ENCODE data around the gene TMX4.

Gene TMX4

GRCh38 chr20:8002056-8002455, 17.5 kb downstream of the TMX4 start:
- DNase-seq, result no peak
- Histone ChIP-seq H3K27me3 (replicated peaks in 2 of 5; ENCODE audit: control insufficient read depth in 4 of 5, insufficient read depth in 5 of 5, low read length in 4 of 5) (no peaks in the 10 kb centered on the region), H3K9me3 (ENCODE audit: control extremely low read depth in 1 of 5, control insufficient read depth in 4 of 5, insufficient read depth in 2 of 5, low read depth in 1 of 5, low read length in 4 of 5) (peaks cover 0 to 7% (median 0%) of the 10 kb centered on the region in 5 experiments), H3K4me1 (ENCODE audit: control extremely low read depth in 1 of 4, control insufficient read depth in 4 of 4, insufficient read depth in 4 of 4, low read length in 3 of 4) (no peaks in the 10 kb centered on the region), H3K27ac (ENCODE audit: insufficient read depth in 1 of 2, low read depth in 1 of 2, low read length in 2 of 2, poor library complexity in 1 of 2, severe bottlenecking in 2 of 2) (no peak overlapping the region), H3K4me3 (ENCODE audit: control insufficient read depth in 1 of 7, extremely low read depth in 1 of 7, insufficient read depth in 4 of 7, low read depth in 2 of 7, low read length in 6 of 7) (no peak overlapping the region), H3K36me3 (ENCODE audit: control insufficient read depth in 4 of 4, insufficient read depth in 4 of 4, low read length in 3 of 4) (peaks cover 18 to 50% (median 25%) of the 10 kb centered on the region in 4 experiments)
- no CpG with 5 or more reads among the region's 1 CpG for WGBS (ENCODE audit: insufficient coverage)
- ChIA-PET CTCF (interaction anchor here (1.1 kb wide), 1 partner anchor 388 kb away, joined by 3 read pairs; no protein-coding TSS in a partner anchor), POLR2A (no interaction called here)

- no peak overlapping the region for H3K4me3 ChIP-seq (ENCODE audit: control insufficient read depth in 1 of 7, extremely low read depth in 1 of 7, insufficient read depth in 4 of 7, low read depth in 2 of 7, low read length in 6 of 7)
- H3K27me3 ChIP-seq (replicated peaks in 2 of 5; ENCODE audit: control insufficient read depth in 4 of 5, insufficient read depth in 5 of 5, low read length in 4 of 5), result no peaks in the 10 kb centered on the region
- CTCF ChIA-PET, result interaction anchor here (0.9 to 2.7 kb wide), 3 partner anchors 11 to 16 kb away, joined by 3 to 9 read pairs (median 4); no protein-coding TSS in a partner anchor
- no peak for DNase-seq
- POLR2A ChIA-PET, result no interaction called here
- no peak overlapping the region for H3K27ac ChIP-seq (ENCODE audit: insufficient read depth in 1 of 2, low read depth in 1 of 2, low read length in 2 of 2, poor library complexity in 1 of 2, severe bottlenecking in 2 of 2)
- H3K36me3 ChIP-seq (ENCODE audit: control insufficient read depth in 4 of 4, insufficient read depth in 4 of 4, low read length in 3 of 4), result peaks cover 26 to 57% (median 37%) of the 10 kb centered on the region in 4 experiments
- peaks cover 3 to 16% (median 5%) of the 10 kb centered on the region in 5 experiments for H3K9me3 ChIP-seq (ENCODE audit: control extremely low read depth in 1 of 5, control insufficient read depth in 4 of 5, insufficient read depth in 2 of 5, low read depth in 1 of 5, low read length in 4 of 5)
- no peaks in the 10 kb centered on the region for H3K4me1 ChIP-seq (ENCODE audit: control extremely low read depth in 1 of 4, control insufficient read depth in 4 of 4, insufficient read depth in 4 of 4, low read length in 3 of 4)
Observed at GRCh38 chr20:8000796-8001195, 18.8 kb downstream of the TMX4 start.

DNA sequence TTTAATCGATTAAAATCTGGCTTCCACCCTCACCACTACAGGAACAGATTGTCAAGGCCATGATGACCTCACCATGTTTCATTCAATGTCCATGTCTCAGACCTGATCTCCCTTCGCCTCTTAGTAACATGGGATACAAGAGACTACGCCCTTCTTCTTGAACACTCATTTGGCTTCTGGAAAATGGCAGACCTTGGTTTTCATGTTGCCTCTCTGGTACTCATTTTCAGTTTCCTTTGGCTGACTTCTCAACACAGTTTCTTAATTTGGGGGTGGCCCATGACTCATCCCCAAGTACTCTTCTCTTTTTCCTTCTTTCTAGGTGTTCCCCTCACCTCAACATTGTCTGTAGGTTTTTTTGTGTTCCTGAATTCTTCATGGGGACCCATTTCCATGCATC, 22.7 kb downstream of the TMX4 start:
- 93% methylated on average over 3 of the region's 3 CpGs for WGBS (ENCODE audit: insufficient coverage)
- H3K27me3 ChIP-seq (replicated peaks in 2 of 5; ENCODE audit: control insufficient read depth in 4 of 5, insufficient read depth in 5 of 5, low read length in 4 of 5), result no peaks in the 10 kb centered on the region
- POLR2A ChIA-PET, result no interaction called here
- H3K4me1 ChIP-seq (ENCODE audit: control extremely low read depth in 1 of 4, control insufficient read depth in 4 of 4, insufficient read depth in 4 of 4, low read length in 3 of 4), result no peaks in the 10 kb centered on the region
- H3K27ac ChIP-seq (ENCODE audit: insufficient read depth in 1 of 2, low read depth in 1 of 2, low read length in 2 of 2, poor library complexity in 1 of 2, severe bottlenecking in 2 of 2), result no peak overlapping the region
- H3K9me3 ChIP-seq (ENCODE audit: control extremely low read depth in 1 of 5, control insufficient read depth in 4 of 5, insufficient read depth in 2 of 5, low read depth in 1 of 5, low read length in 4 of 5), result peaks cover 8 to 28% (median 9%) of the 10 kb centered on the region in 5 experiments
- no peak overlapping the region for H3K4me3 ChIP-seq (ENCODE audit: control insufficient read depth in 1 of 7, extremely low read depth in 1 of 7, insufficient read depth in 4 of 7, low read depth in 2 of 7, low read length in 6 of 7)
- CTCF ChIA-PET, result no interaction called here
- H3K36me3 ChIP-seq (ENCODE audit: control insufficient read depth in 4 of 4, insufficient read depth in 4 of 4, low read length in 3 of 4), result peaks cover 40 to 79% (median 53%) of the 10 kb centered on the region in 4 experiments
- no peak for DNase-seq

DNA sequence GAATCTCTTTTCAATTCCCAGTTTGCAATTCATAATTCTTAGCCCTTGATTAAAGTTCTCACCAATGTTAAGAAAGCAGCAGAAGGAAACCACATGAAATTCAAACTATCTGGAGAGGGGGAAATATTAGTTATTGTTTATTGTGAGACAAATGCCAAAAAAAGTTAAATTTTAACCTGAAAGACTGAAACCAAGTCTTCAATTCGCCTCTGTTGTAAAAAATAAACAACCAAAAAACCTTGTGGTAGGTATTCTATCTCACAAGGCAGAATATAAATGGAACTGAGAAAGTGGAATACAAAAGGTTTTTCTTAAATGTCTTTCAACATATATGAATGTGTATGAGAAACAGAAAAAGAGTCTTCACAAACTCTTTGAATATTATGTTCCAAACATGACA, 24.8 kb downstream of the TMX4 start:
- WGBS (ENCODE audit: insufficient coverage), result no CpG with 5 or more reads among the region's 1 CpG
- peaks cover 35 to 67% (median 46%) of the 10 kb centered on the region in 4 experiments for H3K36me3 ChIP-seq (ENCODE audit: control insufficient read depth in 4 of 4, insufficient read depth in 4 of 4, low read length in 3 of 4)
- H3K9me3 ChIP-seq (ENCODE audit: control extremely low read depth in 1 of 5, control insufficient read depth in 4 of 5, insufficient read depth in 2 of 5, low read depth in 1 of 5, low read length in 4 of 5), result peaks cover 8 to 28% (median 9%) of the 10 kb centered on the region in 5 experiments
- CTCF ChIA-PET, result no interaction called here
- H3K4me1 ChIP-seq (ENCODE audit: control extremely low read depth in 1 of 4, control insufficient read depth in 4 of 4, insufficient read depth in 4 of 4, low read length in 3 of 4), result no peaks in the 10 kb centered on the region
- H3K4me3 ChIP-seq (ENCODE audit: control insufficient read depth in 1 of 7, extremely low read depth in 1 of 7, insufficient read depth in 4 of 7, low read depth in 2 of 7, low read length in 6 of 7), result no peak overlapping the region
- no peak overlapping the region for H3K27ac ChIP-seq (ENCODE audit: insufficient read depth in 1 of 2, low read depth in 1 of 2, low read length in 2 of 2, poor library complexity in 1 of 2, severe bottlenecking in 2 of 2)
- DNase-seq, result no peak
- H3K27me3 ChIP-seq (replicated peaks in 2 of 5; ENCODE audit: control insufficient read depth in 4 of 5, insufficient read depth in 5 of 5, low read length in 4 of 5), result no peaks in the 10 kb centered on the region
- POLR2A ChIA-PET, result no interaction called here

DNA sequence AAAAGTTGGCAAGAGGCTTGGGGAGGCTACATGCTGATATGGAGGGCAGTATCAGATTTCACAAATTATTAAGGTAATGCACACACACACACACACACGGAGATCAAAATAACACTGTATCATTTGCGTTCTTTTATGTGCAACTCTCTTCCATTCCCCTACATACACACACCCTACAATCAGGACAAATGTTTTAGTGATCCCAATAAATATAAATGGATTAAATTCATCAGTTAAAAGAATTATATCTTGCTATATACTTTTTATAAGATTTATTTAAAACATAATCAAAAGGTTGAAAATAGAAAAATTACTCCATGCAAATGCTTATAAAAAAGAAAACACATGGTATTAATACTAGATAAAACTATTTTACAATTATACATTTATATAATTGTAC, 25.9 kb downstream of the TMX4 start:
- WGBS (ENCODE audit: insufficient coverage), result 100% methylated on average over 2 of the region's 2 CpGs
- ChIA-PET CTCF (no interaction called here), POLR2A (no interaction called here)
- peaks cover 8 to 28% (median 9%) of the 10 kb centered on the region in 5 experiments for H3K9me3 ChIP-seq (ENCODE audit: control extremely low read depth in 1 of 5, control insufficient read depth in 4 of 5, insufficient read depth in 2 of 5, low read depth in 1 of 5, low read length in 4 of 5)
- H3K27ac ChIP-seq (ENCODE audit: insufficient read depth in 1 of 2, low read depth in 1 of 2, low read length in 2 of 2, poor library complexity in 1 of 2, severe bottlenecking in 2 of 2), result no peak overlapping the region
- no peak for DNase-seq
- H3K27me3 ChIP-seq (replicated peaks in 2 of 5; ENCODE audit: control insufficient read depth in 4 of 5, insufficient read depth in 5 of 5, low read length in 4 of 5), result no peaks in the 10 kb centered on the region
- peaks cover 0 to 3% (median 0%) of the 10 kb centered on the region in 4 experiments for H3K4me1 ChIP-seq (ENCODE audit: control extremely low read depth in 1 of 4, control insufficient read depth in 4 of 4, insufficient read depth in 4 of 4, low read length in 3 of 4)
- H3K4me3 ChIP-seq (ENCODE audit: control insufficient read depth in 1 of 7, extremely low read depth in 1 of 7, insufficient read depth in 4 of 7, low read depth in 2 of 7, low read length in 6 of 7), result no peak overlapping the region
- H3K36me3 ChIP-seq (ENCODE audit: control insufficient read depth in 4 of 4, insufficient read depth in 4 of 4, low read length in 3 of 4), result peaks cover 29 to 56% (median 39%) of the 10 kb centered on the region in 4 experiments

DNA sequence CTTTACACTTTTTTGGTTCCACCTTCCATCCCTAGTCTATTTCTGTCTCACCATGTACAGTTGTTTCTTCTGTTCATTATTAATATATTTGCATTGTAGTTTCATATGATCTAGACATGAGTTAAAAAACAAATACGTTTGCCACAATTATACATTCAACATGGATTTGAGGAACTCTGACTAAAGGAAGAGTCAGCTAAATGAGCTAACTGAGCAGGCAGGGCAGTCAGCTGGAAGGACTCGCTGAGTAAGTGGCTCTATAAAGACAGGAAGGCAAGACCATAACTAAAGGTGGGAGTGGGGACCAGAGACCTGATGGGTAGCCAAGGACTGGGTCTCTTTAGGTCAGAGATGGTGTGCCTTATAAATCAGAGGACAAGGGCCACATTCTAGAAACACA, 26.3 kb downstream of the TMX4 start:
- CTCF ChIA-PET, result interaction anchor here (1.0 kb wide), 1 partner anchor 57 kb away, joined by 3 read pairs; no protein-coding TSS in a partner anchor
- peaks cover 8 to 28% (median 9%) of the 10 kb centered on the region in 5 experiments for H3K9me3 ChIP-seq (ENCODE audit: control extremely low read depth in 1 of 5, control insufficient read depth in 4 of 5, insufficient read depth in 2 of 5, low read depth in 1 of 5, low read length in 4 of 5)
- H3K4me1 ChIP-seq (ENCODE audit: control extremely low read depth in 1 of 4, control insufficient read depth in 4 of 4, insufficient read depth in 4 of 4, low read length in 3 of 4), result peaks cover 0 to 3% (median 0%) of the 10 kb centered on the region in 4 experiments
- DNase-seq, result no peak
- no peaks in the 10 kb centered on the region for H3K27me3 ChIP-seq (replicated peaks in 2 of 5; ENCODE audit: control insufficient read depth in 4 of 5, insufficient read depth in 5 of 5, low read length in 4 of 5)
- H3K4me3 ChIP-seq (ENCODE audit: control insufficient read depth in 1 of 7, extremely low read depth in 1 of 7, insufficient read depth in 4 of 7, low read depth in 2 of 7, low read length in 6 of 7), result no peak overlapping the region
- H3K36me3 ChIP-seq (ENCODE audit: control insufficient read depth in 4 of 4, insufficient read depth in 4 of 4, low read length in 3 of 4), result peaks cover 27 to 51% (median 36%) of the 10 kb centered on the region in 4 experiments
- POLR2A ChIA-PET, result no interaction called here
- WGBS (ENCODE audit: insufficient coverage), result 100% methylated on average over 1 of the region's 2 CpGs
- no peak overlapping the region for H3K27ac ChIP-seq (ENCODE audit: insufficient read depth in 1 of 2, low read depth in 1 of 2, low read length in 2 of 2, poor library complexity in 1 of 2, severe bottlenecking in 2 of 2)

- peaks cover 2 to 16% (median 4%) of the 10 kb centered on the region in 5 experiments for H3K9me3 ChIP-seq (ENCODE audit: control extremely low read depth in 1 of 5, control insufficient read depth in 4 of 5, insufficient read depth in 2 of 5, low read depth in 1 of 5, low read length in 4 of 5)
- H3K27me3 ChIP-seq (replicated peaks in 2 of 5; ENCODE audit: control insufficient read depth in 4 of 5, insufficient read depth in 5 of 5, low read length in 4 of 5), result no peaks in the 10 kb centered on the region
- H3K4me1 ChIP-seq (ENCODE audit: control extremely low read depth in 1 of 4, control insufficient read depth in 4 of 4, insufficient read depth in 4 of 4, low read length in 3 of 4), result peaks cover 0 to 3% (median 0%) of the 10 kb centered on the region in 4 experiments
- POLR2A ChIA-PET, result no interaction called here
- H3K36me3 ChIP-seq (ENCODE audit: control insufficient read depth in 4 of 4, insufficient read depth in 4 of 4, low read length in 3 of 4), result peaks cover 13 to 33% (median 20%) of the 10 kb centered on the region in 4 experiments
- H3K27ac ChIP-seq (ENCODE audit: insufficient read depth in 1 of 2, low read depth in 1 of 2, low read length in 2 of 2, poor library complexity in 1 of 2, severe bottlenecking in 2 of 2), result no peak overlapping the region
- no peak overlapping the region for H3K4me3 ChIP-seq (ENCODE audit: control insufficient read depth in 1 of 7, extremely low read depth in 1 of 7, insufficient read depth in 4 of 7, low read depth in 2 of 7, low read length in 6 of 7)
- no peak for DNase-seq
- CTCF ChIA-PET, result interaction anchor here (0.6 to 3.3 kb wide), 6 partner anchors 8 to 731 kb away, joined by 3 to 19 read pairs (median 6); no protein-coding TSS in a partner anchor
Observed at GRCh38 chr20:7990385-7990784, 29.2 kb downstream of the TMX4 start.
